BLaER1 treated with 17β-estradiol and CSF1 and Interleukin-3, amounts not matched to agents 10 nM and 100 nM (cell line): ENCODE data around the gene DNAH8.

Source experiments
- H3K27ac ChIP-seq, 11 experiments: shearing (Covaris generic); formaldehyde crosslinking; 2 replicates each; pipeline ENCODE4 v1.8.1; 2022
- H3K27me3 ChIP-seq, 11 experiments: shearing (Covaris generic); formaldehyde crosslinking; 2 replicates each; pipeline ENCODE4 v1.8.1; 2022
- H3K36me3 ChIP-seq, 11 experiments: shearing (Covaris generic); formaldehyde crosslinking; 2 replicates each; pipeline ENCODE4 v1.8.1; 2022
- H3K4me1 ChIP-seq, 10 experiments: shearing (Covaris generic); formaldehyde crosslinking; 2 replicates each; pipeline ENCODE4 v1.8.1; 2022
- H3K4me2 ChIP-seq, 11 experiments: shearing (Covaris generic); formaldehyde crosslinking; 2 replicates each; pipeline ENCODE4 v1.8.1; 2022
- H3K4me3 ChIP-seq, 10 experiments: shearing (Covaris generic); formaldehyde crosslinking; 2 replicates each; pipeline ENCODE4 v1.8.1; 2022
- H3K9ac ChIP-seq, 11 experiments: shearing (Covaris generic); formaldehyde crosslinking; 2 replicates each; pipeline ENCODE4 v1.8.1; 2022
- H3K9me3 ChIP-seq, 11 experiments: shearing (Covaris generic); formaldehyde crosslinking; replicated peaks in 1 of 11; 2 replicates each; pipeline ENCODE4 v1.8.1; 2022
- H4K20me1 ChIP-seq, 11 experiments: shearing (Covaris generic); formaldehyde crosslinking; 2 replicates each; pipeline ENCODE4 v1.8.1; 2022
- Cebpa-rat ChIP-seq, 11 experiments: shearing (Covaris generic); IDR thresholded peaks; 2 replicates each; pipeline ENCODE4 v1.8.1; 2022

The DNAH8 gene

DNA sequence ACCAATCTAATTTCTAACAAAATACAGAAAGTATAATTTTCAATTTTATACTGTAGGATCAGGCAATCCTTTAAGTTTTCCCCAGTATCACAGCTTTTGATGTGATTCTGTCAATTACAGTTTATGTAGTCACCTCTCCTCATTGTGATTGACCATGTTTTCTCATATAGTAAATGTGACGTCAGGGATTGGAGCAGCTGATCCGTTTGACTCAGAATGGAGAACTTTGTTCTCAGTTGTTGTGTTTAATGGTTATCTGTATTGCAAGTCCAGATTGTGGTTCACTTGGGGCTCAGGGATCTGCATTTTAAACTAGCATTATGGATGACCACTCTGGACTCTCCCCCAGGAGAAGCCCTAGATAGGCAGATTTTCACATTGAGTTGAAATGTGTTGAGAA, 90.6 kb downstream of the DNAH8 start:
- Histone ChIP-seq H3K4me1 (peaks cover 0 to 3% (median 0%) of the 10 kb centered on the region in 10 experiments; a peak in 1 of 20 replicates), H3K36me3 (no peaks in the 10 kb centered on the region), H3K4me3 (no peak overlapping the region), H3K27me3 (no peaks in the 10 kb centered on the region), H3K27ac (no peak overlapping the region), H3K9me3 (no peaks in the 10 kb centered on the region), H3K9ac (no peak overlapping the region), H4K20me1 (no peaks in the 10 kb centered on the region), H3K4me2 (no peak overlapping the region)
- TF ChIP-seq Cebpa-rat (IDR thresholded peaks at IDR 0.05), result no peak

- no peak for TF ChIP-seq Cebpa-rat (IDR thresholded peaks at IDR 0.05)
Observed at GRCh38 chr6:38806271-38806670, 91.2 kb downstream of the DNAH8 start.

GRCh38 chr6:38806833-38807232, 91.7 kb downstream of the DNAH8 start:
- no peaks in the 10 kb centered on the region for H3K27me3 ChIP-seq
- no peak overlapping the region for H3K27ac ChIP-seq
- H3K4me3 ChIP-seq, result no peak overlapping the region
- peaks cover 0 to 3% (median 0%) of the 10 kb centered on the region in 10 experiments; a peak in 1 of 20 replicates for H3K4me1 ChIP-seq
- no peak for TF ChIP-seq Cebpa-rat (IDR thresholded peaks at IDR 0.05)
- no peaks in the 10 kb centered on the region for H3K36me3 ChIP-seq
- H3K4me2 ChIP-seq, result no peak overlapping the region
- no peak overlapping the region for H3K9ac ChIP-seq
- H4K20me1 ChIP-seq, result no peaks in the 10 kb centered on the region
- H3K9me3 ChIP-seq, result no peaks in the 10 kb centered on the region

More at GRCh38 chr6:38806271-38806670, 91.2 kb downstream of the DNAH8 start:
- H3K27ac ChIP-seq, result no peak overlapping the region
- no peaks in the 10 kb centered on the region for H3K27me3 ChIP-seq
- H3K9me3 ChIP-seq, result no peaks in the 10 kb centered on the region
- no peak overlapping the region for H3K9ac ChIP-seq
- no peaks in the 10 kb centered on the region for H4K20me1 ChIP-seq
- no peak overlapping the region for H3K4me2 ChIP-seq
- H3K36me3 ChIP-seq, result no peaks in the 10 kb centered on the region
- H3K4me3 ChIP-seq, result no peak overlapping the region
- peaks cover 0 to 3% (median 0%) of the 10 kb centered on the region in 10 experiments; a peak in 1 of 20 replicates for H3K4me1 ChIP-seq

GRCh38 chr6:38808039-38808438, 92.9 kb downstream of the DNAH8 start:
- no peak overlapping the region for H3K9ac ChIP-seq
- H3K4me3 ChIP-seq, result no peak overlapping the region
- TF ChIP-seq Cebpa-rat (IDR thresholded peaks at IDR 0.05), result no peak
- H3K27me3 ChIP-seq, result no peaks in the 10 kb centered on the region
- H3K9me3 ChIP-seq, result no peaks in the 10 kb centered on the region
- H4K20me1 ChIP-seq, result no peaks in the 10 kb centered on the region
- peaks cover 0 to 3% (median 0%) of the 10 kb centered on the region in 10 experiments; a peak in 1 of 20 replicates for H3K4me1 ChIP-seq
- no peak overlapping the region for H3K27ac ChIP-seq
- no peaks in the 10 kb centered on the region for H3K36me3 ChIP-seq
- H3K4me2 ChIP-seq, result no peak overlapping the region

GRCh38 chr6:38813041-38813823, 98.1 kb downstream of the DNAH8 start:
- H3K9ac ChIP-seq, result no peak overlapping the region
- no peak overlapping the region for H3K4me3 ChIP-seq
- H3K27ac ChIP-seq, result no peak overlapping the region
- H4K20me1 ChIP-seq, result no peaks in the 10 kb centered on the region
- no peak overlapping the region for H3K4me2 ChIP-seq
- H3K9me3 ChIP-seq, result no peaks in the 10 kb centered on the region
- H3K27me3 ChIP-seq, result no peaks in the 10 kb centered on the region
- no peaks in the 10 kb centered on the region for H3K4me1 ChIP-seq
- no peak for TF ChIP-seq Cebpa-rat (IDR thresholded peaks at IDR 0.05)
- no peaks in the 10 kb centered on the region for H3K36me3 ChIP-seq

- H3K27me3 ChIP-seq, result no peaks in the 10 kb centered on the region
- H3K4me2 ChIP-seq, result no peak overlapping the region
- no peaks in the 10 kb centered on the region for H3K9me3 ChIP-seq
- H3K4me3 ChIP-seq, result no peak overlapping the region
- H4K20me1 ChIP-seq, result no peaks in the 10 kb centered on the region
- H3K4me1 ChIP-seq, result no peaks in the 10 kb centered on the region
- TF ChIP-seq Cebpa-rat (IDR thresholded peaks at IDR 0.05), result no peak
- no peaks in the 10 kb centered on the region for H3K36me3 ChIP-seq
- H3K9ac ChIP-seq, result no peak overlapping the region
- H3K27ac ChIP-seq, result no peak overlapping the region
Observed at GRCh38 chr6:38814761-38815160, 99.7 kb downstream of the DNAH8 start.

- no peak overlapping the region for H3K4me2 ChIP-seq
- H3K4me3 ChIP-seq, result no peak overlapping the region
- TF ChIP-seq Cebpa-rat (IDR thresholded peaks at IDR 0.05), result no peak
- no peaks in the 10 kb centered on the region for H4K20me1 ChIP-seq
- H3K9ac ChIP-seq, result no peak overlapping the region
- H3K9me3 ChIP-seq, result no peaks in the 10 kb centered on the region
- no peaks in the 10 kb centered on the region for H3K27me3 ChIP-seq
- no peaks in the 10 kb centered on the region for H3K36me3 ChIP-seq
- no peaks in the 10 kb centered on the region for H3K4me1 ChIP-seq
- H3K27ac ChIP-seq, result no peak overlapping the region
Observed at GRCh38 chr6:38815250-38815649, 100.1 kb downstream of the DNAH8 start.

DNA sequence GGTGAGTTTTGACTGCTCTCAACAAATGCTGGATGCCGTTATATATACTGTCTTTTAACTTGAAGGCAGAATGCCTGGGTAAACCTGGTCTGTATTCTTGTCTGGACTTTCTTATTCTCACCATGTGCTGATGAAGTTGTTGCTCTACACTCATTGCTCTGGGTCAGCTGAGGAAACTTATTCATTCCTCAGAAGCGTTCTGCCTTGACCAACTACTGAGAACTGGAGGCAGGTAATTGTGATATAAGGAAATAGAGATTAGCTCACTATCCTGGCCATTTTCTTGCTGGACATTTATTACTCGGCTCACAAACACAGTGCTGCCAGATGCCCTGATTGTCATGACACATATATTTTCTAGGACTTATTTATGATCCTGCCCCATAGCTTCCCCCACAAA, 103.6 kb downstream of the DNAH8 start:
- Histone ChIP-seq H3K4me3 (no peak overlapping the region), H3K27ac (no peak overlapping the region), H3K9me3 (no peaks in the 10 kb centered on the region), H3K27me3 (no peaks in the 10 kb centered on the region), H4K20me1 (no peaks in the 10 kb centered on the region), H3K36me3 (no peaks in the 10 kb centered on the region), H3K4me2 (no peak overlapping the region), H3K4me1 (no peaks in the 10 kb centered on the region), H3K9ac (no peak overlapping the region)
- TF ChIP-seq Cebpa-rat (IDR thresholded peaks at IDR 0.05), result no peak

DNA sequence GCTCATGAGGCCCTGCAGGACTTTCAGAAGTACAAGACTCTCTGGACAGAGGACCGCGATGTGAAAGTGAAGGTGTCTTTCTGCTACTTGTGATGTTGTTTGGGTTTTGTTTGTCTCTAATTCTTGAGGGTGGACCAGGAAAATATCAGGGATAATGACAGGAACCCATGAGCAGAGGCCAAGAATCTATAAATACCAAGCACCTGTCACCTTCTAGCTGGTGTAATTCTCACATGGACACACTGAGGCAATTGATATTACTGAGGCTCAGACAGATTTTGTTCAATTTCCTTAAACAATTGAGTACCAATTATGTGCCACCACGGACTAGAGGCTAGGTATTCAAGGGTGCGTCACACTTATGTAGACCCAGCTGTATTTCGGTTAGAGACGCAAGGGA, 107.9 kb downstream of the DNAH8 start:
- TF ChIP-seq Cebpa-rat (IDR thresholded peaks at IDR 0.05), result no peak
- no peaks in the 10 kb centered on the region for H3K27me3 ChIP-seq
- no peaks in the 10 kb centered on the region for H3K9me3 ChIP-seq
- no peaks in the 10 kb centered on the region for H4K20me1 ChIP-seq
- no peak overlapping the region for H3K4me3 ChIP-seq
- no peak overlapping the region for H3K27ac ChIP-seq
- no peaks in the 10 kb centered on the region for H3K4me1 ChIP-seq
- no peak overlapping the region for H3K4me2 ChIP-seq
- H3K9ac ChIP-seq, result no peak overlapping the region
- no peaks in the 10 kb centered on the region for H3K36me3 ChIP-seq

- no peak for TF ChIP-seq Cebpa-rat (IDR thresholded peaks at IDR 0.05)
- no peak overlapping the region for H3K4me3 ChIP-seq
- H3K36me3 ChIP-seq, result no peaks in the 10 kb centered on the region
- peaks cover 0 to 1% (median 0%) of the 10 kb centered on the region in 11 experiments; a peak in 1 of 22 replicates for H3K9me3 ChIP-seq
- H3K27me3 ChIP-seq, result no peaks in the 10 kb centered on the region
- no peak overlapping the region for H3K27ac ChIP-seq
- no peaks in the 10 kb centered on the region for H3K4me1 ChIP-seq
- H3K9ac ChIP-seq, result no peak overlapping the region
- no peaks in the 10 kb centered on the region for H4K20me1 ChIP-seq
- no peak overlapping the region for H3K4me2 ChIP-seq
Observed at GRCh38 chr6:38824243-38824894, 109.3 kb downstream of the DNAH8 start.
